Activated CD8-positive, alpha-beta memory T cell treated with anti-CD3 and anti-CD28 coated beads, Interleukin-2, amount 50 U/mL, for 24 hours (primary cell): ENCODE measurements around the gene SLAMF7.
A peak's percentile ranks its signal among the peaks of the same experiment; 100 is the strongest.
"Not testable (repeated sequence)": the region's sequence is repeated elsewhere in the genome, so short reads cannot be mapped to it uniquely, and the experiment has no call there.

Experiments used
- DNase-seq: peaks from one replicate; pipeline ENCODE4 v3.0.0-alpha.2; 2020; ENCODE audit errors: extremely low read depth

The SLAMF7 gene

DNA sequence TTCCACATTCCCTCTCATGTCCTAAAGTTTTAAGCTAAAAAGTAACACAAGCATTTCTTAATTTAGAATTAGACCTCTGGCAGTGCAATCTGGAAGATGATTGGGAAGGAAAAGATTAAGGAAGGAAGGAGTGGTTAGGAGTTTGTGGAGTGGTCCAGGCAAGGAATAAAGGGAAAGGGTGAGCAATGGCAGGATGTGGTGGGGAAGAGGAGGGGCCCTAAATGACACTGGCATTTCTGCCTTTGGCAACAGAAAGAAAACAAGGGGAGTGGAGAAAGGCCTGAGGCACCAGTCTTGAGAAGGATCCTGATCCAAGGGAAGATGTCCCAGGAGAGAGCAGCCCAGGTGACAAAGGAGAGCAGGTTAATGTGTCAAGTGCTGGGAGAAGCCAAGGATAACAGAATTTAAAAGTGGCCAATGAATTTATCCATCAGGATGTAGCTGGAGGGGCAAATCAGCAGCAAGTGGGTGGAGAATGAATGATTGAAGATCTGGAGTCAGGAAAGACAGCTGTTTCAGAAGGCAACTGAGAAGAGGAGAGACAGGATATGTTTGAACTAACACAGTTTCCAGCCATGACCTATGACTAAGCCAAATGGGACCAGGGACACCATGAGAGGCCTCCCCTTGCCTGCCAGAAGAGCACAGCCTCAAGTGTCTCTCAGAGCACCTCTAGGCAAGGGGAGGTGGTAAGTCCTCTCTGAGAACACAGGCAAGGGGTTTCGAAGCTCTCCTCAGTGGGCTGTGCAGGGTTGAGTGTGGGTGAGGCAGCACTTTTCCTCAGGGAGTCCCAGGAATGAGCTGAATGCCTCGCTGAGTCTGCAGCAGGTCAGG is 36.1 kb downstream of the SLAMF7 start:
- DNase-seq = no peak

DNA sequence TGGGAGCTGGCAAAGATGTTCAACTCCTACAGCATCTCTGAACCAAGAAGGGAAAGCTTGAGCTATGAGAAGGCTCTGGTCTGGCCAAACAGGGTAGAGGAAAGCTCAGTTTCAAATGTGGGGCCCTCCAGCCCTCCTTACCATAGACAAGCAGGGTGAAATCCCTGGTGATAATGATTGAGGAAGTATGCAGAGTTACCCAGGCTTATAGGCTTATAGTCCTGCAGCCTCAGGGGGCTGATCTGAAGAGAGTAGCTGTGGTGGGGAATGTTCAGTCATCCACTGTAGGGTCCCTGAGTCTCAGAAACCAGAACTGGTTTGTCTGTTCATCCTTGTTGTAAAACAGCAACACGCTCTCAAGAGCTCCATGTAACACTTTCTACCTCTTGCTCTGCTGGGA is 37.1 kb downstream of the SLAMF7 start:
- DNase-seq = no peak

DNA sequence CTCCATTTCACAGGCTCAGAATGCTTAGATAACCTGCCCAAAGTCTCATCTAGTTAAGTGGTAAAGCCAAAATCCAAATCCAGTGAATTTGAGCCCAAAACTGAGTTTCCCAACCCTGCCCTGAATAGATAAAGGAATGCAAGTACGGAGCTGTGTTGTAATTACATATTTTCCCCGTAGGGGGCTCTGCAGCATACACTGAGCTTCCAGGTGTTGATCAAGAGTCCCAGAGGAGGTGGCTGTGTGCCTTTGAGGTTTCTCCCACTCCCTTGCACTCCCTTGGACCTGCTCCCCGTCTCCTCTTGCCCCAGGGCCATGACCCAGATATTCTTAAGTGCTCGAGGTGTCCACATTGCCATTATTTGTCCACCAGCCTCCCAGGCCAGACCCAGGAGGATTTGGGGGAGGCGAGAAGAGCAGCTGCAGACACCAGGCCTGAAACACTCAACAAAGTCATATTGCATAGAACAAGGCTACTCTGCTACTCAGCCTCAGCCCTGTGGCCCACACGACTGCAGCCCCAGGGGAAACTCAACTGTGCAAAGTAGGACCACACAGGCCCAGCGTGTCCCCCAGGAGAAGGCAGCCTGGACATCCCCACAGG is 38.5 kb downstream of the SLAMF7 start:
- DNase-seq = no peak

DNA sequence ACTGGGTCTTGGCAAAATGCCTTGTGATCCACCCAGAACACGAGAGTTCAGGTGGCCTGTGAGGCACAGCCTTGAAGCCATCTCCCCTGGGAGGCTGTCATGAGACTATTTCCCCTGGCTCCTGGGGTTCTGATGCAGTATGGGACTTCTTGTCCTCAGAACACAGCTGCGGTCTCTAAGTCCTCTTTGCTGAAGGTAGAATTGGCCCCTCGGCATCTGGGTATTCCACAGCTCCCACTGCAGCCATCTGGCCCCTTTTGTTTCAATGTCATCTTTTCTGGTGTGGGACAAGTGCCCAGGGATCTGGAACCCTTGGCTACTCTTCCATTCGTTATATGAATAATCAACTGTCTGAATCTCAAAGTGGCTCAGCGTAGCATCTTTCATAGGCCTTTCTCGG is 39.9 kb downstream of the SLAMF7 start:
- DNase-seq = no peak

DNA sequence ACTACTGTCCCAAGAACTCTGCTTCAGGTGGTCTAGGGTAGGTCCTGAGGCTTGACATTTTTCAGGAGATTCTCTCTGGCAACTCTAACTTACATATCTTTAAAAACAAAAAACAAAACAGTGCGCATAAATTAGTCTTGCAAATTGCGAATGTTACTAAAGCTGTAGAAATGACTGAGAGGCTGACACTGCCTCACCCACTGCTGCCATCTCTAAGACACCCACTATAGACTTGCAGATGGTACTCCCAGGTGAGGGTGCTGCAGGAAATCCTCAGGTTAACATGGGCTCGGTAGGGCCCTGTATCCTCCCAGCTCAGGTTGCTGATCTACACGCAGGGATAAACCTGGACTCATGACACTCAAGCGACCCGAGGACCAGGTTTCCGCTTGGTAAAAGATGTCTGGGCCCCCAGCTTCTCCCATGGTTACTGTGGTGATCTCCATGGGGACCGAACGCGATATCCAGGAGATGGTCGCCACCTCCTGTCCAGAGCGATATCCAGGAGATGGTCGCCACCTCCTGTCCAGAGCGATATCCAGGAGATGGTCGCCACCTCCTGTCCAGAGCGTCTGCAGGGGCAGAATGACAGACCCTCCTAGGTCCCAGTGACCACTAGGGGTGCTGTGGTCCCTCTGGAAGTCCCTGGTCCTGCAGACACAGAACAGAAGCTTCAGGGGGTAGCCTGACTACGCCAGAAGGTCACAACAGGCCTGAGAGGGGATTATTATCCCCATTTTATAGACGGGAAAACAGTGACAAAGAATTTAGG is 40.8 kb downstream of the SLAMF7 start:
- no peak for DNase-seq

DNA sequence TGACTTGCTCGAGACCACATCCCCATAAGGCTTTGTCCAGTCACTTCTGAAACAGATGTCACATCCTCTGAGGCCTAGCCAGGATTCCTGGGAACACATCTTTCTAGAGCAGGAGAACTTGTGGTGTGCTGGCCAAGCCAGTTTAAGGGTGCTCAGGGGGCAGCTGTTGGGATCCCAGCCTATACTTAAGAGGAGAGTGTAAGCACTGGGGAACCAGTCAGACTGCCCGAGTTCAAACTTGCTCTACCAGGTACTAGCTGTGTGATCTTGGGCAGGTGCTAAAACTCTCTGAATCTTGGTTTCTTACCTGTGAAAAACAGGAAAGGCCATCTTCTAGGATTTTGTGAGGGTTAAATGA is 41.3 kb downstream of the SLAMF7 start:
- no peak for DNase-seq

DNA sequence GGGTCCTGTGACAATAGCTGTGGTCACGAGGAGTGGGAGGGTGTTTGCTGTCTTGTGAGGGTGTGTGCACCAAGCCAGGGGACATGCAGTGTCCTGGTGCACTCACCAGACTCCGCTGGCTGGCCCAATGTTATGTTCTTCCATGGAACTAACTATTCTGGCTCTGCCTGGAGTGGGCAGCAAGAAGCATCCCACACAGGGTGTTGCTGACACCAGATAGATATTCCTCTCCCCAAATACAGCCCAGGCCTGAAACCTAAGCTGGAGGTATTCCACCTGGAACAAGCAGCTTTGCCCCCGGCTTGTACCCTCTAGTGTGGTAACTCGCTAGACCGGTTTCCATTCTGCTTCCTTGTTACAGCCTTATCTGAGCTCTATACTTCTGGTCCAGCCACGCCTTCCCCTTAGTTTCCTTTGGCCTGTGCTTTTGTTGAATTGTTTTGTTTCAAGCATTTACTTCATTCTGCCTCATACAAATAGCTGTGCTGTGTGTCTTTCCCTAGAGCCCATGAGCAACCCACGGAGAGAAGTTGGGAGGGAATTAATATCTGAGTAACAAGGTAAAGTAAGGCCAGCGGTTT is 42.2 kb downstream of the SLAMF7 start:
- no peak for DNase-seq

DNA sequence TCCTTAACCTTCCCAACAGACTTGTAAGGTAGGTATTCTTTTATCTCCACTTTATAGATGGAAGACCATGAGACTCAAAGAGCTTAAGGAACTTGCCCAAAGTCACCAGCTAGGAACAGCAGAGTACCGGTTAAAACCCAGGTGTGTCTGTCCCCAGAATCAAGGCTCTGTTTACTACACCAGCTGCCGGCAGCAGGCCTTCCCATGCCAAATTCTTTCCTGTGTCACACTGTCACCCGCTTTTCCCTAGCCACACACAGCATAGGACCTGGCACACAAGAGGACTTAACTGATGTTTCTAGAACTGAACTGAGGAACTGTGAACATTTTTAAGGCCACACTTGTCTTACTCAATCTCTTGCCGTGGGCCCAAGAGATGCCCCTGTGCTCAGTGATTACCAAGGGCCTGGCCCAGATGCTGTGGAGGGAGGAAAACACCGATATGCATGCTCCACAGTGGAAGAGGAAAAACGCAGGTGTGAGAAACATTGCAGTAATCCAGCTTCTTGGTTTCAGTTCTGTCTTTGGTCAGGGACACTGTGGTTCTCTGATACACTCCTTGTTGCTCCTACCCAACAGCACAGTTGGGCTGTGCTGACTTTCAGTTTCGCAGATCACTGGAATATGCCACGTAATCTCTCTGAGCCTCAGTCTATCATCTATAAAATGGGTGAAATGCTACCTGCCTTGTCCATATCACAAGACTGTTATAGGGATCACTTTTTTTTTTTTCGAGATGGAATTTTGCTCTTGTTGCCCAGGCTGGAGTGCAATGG is 43.1 kb downstream of the SLAMF7 start:
- no peak for DNase-seq

DNA sequence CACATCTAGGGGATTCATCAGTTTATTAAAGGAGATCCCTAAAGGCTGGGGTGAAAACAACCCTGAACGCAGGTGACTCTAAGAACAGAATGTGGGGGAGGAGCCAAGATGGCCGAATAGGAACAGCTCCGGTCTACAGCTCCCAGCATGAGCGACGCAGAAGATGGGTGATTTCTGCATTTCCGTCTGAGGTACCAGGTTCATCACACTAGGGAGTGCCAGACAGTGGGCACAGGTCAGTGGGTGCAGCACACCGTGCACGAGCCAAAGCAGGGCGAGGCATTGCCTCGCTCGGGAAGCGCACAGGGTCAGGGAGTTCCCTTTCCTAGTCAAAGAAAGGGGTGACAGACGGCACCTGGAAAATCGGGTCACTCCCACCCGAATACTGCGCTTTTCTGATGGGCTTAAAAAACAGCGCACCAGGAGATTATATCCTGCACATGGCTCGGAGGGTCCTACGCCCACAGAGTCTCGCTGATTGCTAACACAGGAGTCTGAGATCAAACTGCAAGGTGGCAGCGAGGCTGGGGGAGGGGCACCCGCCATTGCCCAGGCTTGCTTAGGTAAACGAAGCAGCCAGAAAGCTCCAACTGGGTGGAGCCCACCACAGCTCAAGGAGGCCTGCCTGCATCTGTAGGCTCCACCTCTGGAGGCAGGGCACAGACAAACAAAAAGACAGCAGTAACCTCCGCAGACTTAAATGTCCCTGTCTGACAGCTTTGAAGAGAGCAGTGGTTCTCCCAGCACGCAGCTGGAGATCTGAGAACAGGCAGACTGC is 44.1 kb downstream of the SLAMF7 start:
- not testable (repeated sequence) for DNase-seq

DNA sequence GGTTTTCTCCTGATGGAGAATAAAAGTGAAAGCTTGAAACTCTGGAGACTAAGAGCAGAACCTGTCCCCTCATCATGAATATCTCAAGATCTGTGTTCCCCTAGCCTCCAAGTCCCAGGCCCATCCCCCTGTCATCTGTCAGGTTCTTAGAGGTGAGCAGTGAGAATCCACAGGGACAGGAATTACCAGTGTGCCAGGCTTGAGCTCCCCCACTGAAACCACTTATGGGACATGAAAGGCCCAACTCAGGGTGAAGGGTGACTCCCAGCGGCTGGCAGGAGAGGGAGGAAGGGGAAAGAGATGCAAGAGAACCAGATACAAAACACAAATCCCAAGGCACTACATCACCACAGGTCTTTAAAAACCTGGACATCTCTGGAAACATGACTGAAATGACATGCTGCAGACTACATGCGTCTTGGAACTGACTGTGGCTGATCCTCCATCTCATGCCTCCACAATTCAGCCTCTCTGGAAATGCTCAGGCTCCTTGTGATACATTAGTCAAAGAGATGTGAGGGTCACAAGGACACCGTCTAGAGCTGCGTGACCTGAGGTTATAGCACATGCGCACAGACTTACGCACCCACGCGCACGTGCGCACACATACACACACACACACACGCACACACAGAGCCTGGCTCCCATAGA is 50.1 kb downstream of the SLAMF7 start:
- DNase-seq = no peak

DNA sequence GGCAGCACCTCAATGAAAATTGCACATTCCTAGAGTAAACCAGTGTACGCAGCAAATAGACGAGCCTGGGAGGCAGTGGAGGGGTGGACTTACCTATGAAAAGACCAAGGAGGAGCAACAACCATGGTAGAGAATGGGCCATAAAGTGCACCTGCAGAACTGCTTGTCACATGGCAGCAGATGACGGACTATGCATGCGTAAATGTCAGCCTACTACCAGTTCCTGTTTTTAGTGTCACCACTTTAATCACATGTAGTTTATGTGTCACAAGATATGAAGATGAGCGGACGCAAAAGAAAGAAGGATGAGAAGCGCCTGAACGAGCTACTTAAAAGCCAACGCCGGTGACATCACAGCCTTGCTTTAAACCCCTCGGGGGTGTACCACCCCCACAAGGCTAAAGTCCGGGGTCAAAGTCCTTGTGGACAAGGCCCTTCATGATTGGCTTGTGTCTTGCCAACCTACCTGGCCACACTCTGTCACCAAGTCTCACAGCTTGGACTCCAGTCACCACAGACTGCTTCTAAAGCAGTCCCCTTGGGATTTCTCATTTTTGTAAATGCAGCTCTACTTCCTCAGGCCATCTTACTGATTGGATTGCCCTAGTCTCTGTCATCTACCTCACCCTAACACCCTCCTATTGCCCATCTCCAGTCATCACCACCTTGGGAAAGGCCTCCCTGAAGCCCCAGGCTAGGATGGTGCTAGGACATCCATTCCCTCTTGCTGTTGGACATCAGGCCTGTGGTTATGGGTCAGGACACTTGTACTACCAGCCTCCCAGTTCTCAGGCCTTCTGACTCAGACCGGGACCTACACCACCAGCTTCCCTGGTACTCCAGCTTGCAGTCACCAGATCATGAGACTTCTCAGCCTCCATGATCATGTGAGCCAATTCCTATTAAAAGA is 50.9 kb downstream of the SLAMF7 start:
- no peak for DNase-seq

DNA sequence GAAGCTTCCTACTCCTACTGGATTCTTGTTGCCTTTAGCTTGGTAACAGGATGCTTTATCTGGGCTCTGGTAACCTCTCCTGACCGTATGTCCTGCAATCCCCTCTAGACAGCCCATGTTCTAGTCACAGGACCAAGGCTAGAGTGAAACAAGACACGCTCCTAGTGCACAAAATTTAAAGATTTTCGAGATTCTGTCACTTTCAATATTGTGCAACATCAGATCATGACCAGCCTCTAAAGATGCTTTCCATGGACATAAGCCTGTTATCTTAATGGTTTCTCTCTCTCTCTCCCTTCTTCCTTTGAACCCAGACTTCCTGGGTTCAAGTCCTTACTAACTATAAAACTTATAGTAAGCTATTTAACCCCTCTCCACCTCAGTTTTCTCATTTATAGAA is 55.3 kb downstream of the SLAMF7 start:
- no peak for DNase-seq

DNA sequence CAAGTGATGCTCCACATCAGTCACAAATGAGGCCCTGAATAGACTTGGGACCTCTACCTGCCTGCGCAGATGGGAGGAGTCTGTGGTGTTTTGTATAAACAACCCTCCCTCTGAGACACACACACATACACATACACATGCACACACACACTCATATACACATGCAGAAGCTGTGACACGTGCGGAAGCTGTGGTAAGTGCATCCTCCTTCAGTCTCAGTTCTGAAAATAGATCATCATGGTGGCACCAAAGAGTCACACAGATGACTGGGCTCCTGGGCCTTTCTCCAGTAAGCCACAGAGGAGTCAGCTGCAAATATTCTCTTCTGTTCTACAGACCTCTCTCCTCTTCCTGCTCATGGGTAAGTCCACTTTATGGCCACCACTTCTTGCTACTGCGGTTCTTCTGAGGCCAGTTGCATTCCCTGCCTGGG is 56.9 kb downstream of the SLAMF7 start, which contains the start of gene LY9:
LY9 (plus strand) TSS at position 224 of the 433 bp plus-strand sequence; CDS start at position 238, 14 bp downstream.
- DNase-seq = peak; percentile 49

DNA sequence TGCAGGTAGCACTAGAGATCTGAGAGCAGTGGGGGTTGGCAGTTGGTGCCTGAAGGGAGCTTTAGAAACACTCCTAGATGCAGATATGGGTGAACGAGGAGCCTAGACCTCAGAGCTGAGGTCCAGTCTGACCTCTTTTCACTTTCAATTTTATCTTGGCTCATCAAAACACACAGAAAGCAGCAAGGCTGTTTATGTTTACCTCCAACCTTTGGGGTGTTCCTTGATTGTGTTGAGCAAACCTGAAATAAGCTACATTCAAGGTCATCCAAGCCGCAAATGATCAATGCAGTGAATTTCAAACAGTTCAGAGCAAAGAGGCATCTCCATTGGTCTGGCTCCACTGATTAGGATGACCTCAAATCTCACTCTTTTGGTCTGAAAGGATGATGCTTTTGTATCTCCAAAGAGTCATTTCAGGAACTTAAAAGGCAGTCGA is 58.2 kb downstream of the SLAMF7 start:
- no peak for DNase-seq

DNA sequence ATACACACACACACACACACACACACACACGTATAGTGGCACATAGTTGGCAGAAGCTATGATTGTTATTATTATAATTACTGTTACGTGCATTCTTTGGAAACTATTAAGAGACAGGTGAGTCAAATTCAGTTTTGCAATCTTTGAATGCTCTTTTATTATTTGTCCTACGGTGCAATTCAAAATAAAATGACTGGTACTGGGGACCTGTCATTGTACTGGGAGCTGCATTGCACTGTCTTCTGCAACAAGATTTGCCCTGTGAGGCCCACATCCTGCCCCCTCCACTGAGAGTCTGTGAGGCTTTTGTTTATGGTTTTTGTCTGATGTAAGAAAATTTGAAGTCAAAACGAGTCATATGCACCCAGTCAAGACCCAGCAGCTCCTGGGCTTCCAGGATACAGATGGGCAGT is 58.8 kb downstream of the SLAMF7 start:
- DNase-seq = no peak

DNA sequence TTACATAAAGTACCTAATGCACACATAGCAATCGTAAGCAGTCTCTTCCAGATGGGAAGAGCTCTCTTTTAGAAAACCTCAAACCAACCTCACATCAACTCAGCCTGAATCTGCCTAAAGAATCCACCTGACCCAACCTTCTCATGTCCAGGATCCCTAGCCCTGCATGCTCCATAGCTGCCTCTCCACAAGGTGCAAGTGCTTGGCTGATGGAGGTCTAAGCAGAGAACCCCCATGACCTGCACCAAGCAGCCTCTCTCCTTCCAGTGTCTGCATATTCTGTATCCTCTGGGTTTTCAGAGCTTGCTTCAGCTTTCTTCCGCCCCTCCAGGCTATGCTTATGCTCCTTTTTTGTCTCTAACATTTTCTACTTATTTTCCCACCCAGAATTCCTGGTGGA is 59.4 kb downstream of the SLAMF7 start:
- no peak for DNase-seq

DNA sequence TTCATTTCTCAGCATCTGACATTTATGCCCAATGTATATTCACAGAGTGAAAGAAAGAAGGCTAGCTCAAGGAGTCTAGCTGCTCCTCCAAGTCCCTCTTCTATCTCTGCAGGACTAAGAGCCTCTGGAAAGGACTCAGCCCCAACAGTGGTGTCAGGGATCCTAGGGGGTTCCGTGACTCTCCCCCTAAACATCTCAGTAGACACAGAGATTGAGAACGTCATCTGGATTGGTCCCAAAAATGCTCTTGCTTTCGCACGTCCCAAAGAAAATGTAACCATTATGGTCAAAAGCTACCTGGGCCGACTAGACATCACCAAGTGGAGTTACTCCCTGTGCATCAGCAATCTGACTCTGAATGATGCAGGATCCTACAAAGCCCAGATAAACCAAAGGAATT is 60.6 kb downstream of the SLAMF7 start:
- DNase-seq = no peak

DNA sequence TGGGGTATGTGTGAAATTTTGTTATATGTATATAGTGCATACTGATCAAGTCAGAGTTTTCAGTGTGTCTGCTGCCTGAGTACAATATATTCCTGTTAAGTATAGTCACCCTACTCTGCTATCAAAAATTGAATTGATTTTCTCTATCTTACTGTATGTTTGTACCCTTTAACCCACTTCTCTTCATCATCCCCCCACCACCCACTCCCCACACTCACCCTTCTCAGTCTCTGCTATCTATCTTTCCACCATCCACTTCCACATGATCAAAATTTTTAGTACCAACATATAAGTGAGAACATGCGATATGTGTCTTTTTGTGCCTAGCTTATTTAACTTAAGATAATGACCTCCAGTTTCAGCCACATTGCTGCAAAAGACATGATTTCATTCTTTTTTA is 61.1 kb downstream of the SLAMF7 start:
- no peak for DNase-seq
